HEK293 (cell line): ENCODE data around the gene PCSK2.

Experiments used
- CTCF ChIA-PET: fragments of 350-600 bp; formaldehyde crosslinking; extraction: SDS; loops from one replicate; lab custom pipeline; 2021; ENCODE audit warnings: antibody characterized with exemption; lab: Yijun Ruan, JAX
- POLR2A ChIA-PET: fragments of 300-600 bp; formaldehyde crosslinking; extraction: SDS; loops from one replicate; lab custom pipeline; 2020; ENCODE audit warnings: antibody characterized with exemption, inconsistent platforms; lab: Yijun Ruan, JAX
- H3K27ac ChIP-seq: fragments of 200-500 bp; sonication (Bioruptor generic); 2 replicates; pipeline ENCODE4 v1.5.1; 2014; ENCODE audit warnings: low read depth, low read length, control low read depth, inconsistent platforms; ENCODE audit errors: extremely low read depth
- H3K36me3 ChIP-seq, 2 experiments: fragments of 200-500 bp in 1 of 2; sonication (Bioruptor generic) in 1 of 2; 1 replicate in 1 of 2; 2 replicates in 1 of 2; pipeline ENCODE4 v1.5.1; 2014 to 2017; ENCODE audit warnings: inconsistent platforms in 2 of 2, low read length in 2 of 2; ENCODE audit not compliant: control insufficient read depth in 2 of 2, insufficient read depth in 1 of 2
- H3K4me1 ChIP-seq: fragments of 200-500 bp; sonication (Bioruptor generic); 2 replicates; pipeline ENCODE4 v1.5.1; 2014; ENCODE audit warnings: mild to moderate bottlenecking, low read length, inconsistent platforms; ENCODE audit not compliant: control insufficient read depth, insufficient read depth
- H3K4me3 ChIP-seq: 2 replicates; pipeline ENCODE4 v1.5.1; 2011; ENCODE audit warnings: low read depth, mild to moderate bottlenecking, control low read depth, low read length, moderate library complexity
- H3K9me3 ChIP-seq: fragments of 200-500 bp; sonication (Bioruptor generic); 2 replicates; pipeline ENCODE4 v1.5.1; 2014; ENCODE audit warnings: low read depth, low read length, inconsistent platforms; ENCODE audit not compliant: control insufficient read depth, insufficient read depth
- BCL11A ChIP-seq: fragments of 450-650 bp; formaldehyde crosslinking; IDR thresholded peaks from 2 replicates; pipeline ENCODE4 v1.5.1; 2016; ENCODE audit warnings: low read depth, missing biosample characterization, missing genetic modification characterization
- ELK4 ChIP-seq: IDR thresholded peaks from 2 replicates; pipeline ENCODE4 v1.6.1; 2011; ENCODE audit warnings: mild to moderate bottlenecking, low read depth, low read length, borderline replicate concordance
- FEZF1 ChIP-seq: fragments of 450-650 bp; formaldehyde crosslinking; IDR thresholded peaks from 2 replicates; pipeline ENCODE4 v1.5.1; 2016; ENCODE audit warnings: missing biosample characterization, missing genetic modification characterization
- GFI1B ChIP-seq: fragments of 450-650 bp; formaldehyde crosslinking; IDR thresholded peaks from 2 replicates; pipeline ENCODE4 v1.5.1; 2016; ENCODE audit warnings: missing biosample characterization, missing genetic modification characterization
- INSM2 ChIP-seq: fragments of 450-650 bp; formaldehyde crosslinking; IDR thresholded peaks from 2 replicates; pipeline ENCODE4 v1.5.1; 2016; ENCODE audit warnings: missing biosample characterization, missing genetic modification characterization
- SCRT2 ChIP-seq: fragments of 450-650 bp; formaldehyde crosslinking; IDR thresholded peaks from 2 replicates; pipeline ENCODE4 v1.5.1; 2016; ENCODE audit warnings: missing biosample characterization, missing genetic modification characterization
- SP2 ChIP-seq: fragments of 450-650 bp; formaldehyde crosslinking; IDR thresholded peaks from 2 replicates; pipeline ENCODE4 v1.5.1; 2016; ENCODE audit warnings: missing biosample characterization, missing genetic modification characterization
- TCF7L2 ChIP-seq: IDR thresholded peaks from 2 replicates; pipeline ENCODE4 v1.6.1; 2011; ENCODE audit warnings: low read depth, mild to moderate bottlenecking, inconsistent platforms, low read length, moderate library complexity, borderline replicate concordance
- ZNF112 ChIP-seq: fragments of 450-650 bp; formaldehyde crosslinking; IDR thresholded peaks from 2 replicates; pipeline ENCODE4 v1.5.0; 2017; ENCODE audit warnings: missing biosample characterization, missing genetic modification characterization
- ZNF155 ChIP-seq: fragments of 450-650 bp; formaldehyde crosslinking; IDR thresholded peaks from 2 replicates; pipeline ENCODE4 v1.5.1; 2016; ENCODE audit warnings: missing biosample characterization, missing genetic modification characterization
- ZNF169 ChIP-seq: fragments of 450-650 bp; formaldehyde crosslinking; IDR thresholded peaks from 2 replicates; pipeline ENCODE4 v1.5.1; 2016; ENCODE audit warnings: missing biosample characterization, missing genetic modification characterization
- ZNF202 ChIP-seq: fragments of 450-650 bp; formaldehyde crosslinking; IDR thresholded peaks from 2 replicates; pipeline ENCODE4 v1.5.1; 2016; ENCODE audit warnings: missing biosample characterization, missing genetic modification characterization, borderline replicate concordance
- ZNF23 ChIP-seq: fragments of 450-650 bp; formaldehyde crosslinking; IDR thresholded peaks from 2 replicates; pipeline ENCODE4 v1.5.1; 2016; ENCODE audit warnings: missing biosample characterization, missing genetic modification characterization, borderline replicate concordance
- ZNF274 ChIP-seq, 2 experiments: fragments of 200-500 bp in 1 of 2; fragments of 450-650 bp in 1 of 2; sonication (Bioruptor generic) in 1 of 2; formaldehyde crosslinking in 1 of 2; IDR thresholded peaks; 2 replicates each; pipeline versions ENCODE4 v1.5.1 to v1.6.1; 2014 to 2016; ENCODE audit warnings: borderline replicate concordance in 1 of 2, inconsistent platforms in 1 of 2, low read length in 1 of 2, missing biosample characterization in 1 of 2, missing genetic modification characterization in 1 of 2
- ZNF354C ChIP-seq: fragments of 450-650 bp; formaldehyde crosslinking; IDR thresholded peaks from 2 replicates; pipeline ENCODE4 v1.5.1; 2016; ENCODE audit warnings: missing biosample characterization, missing genetic modification characterization, low read depth, borderline replicate concordance
- ZNF404 ChIP-seq: fragments of 450-650 bp; formaldehyde crosslinking; IDR thresholded peaks from 2 replicates; pipeline ENCODE4 v1.5.1; 2017; ENCODE audit warnings: missing biosample characterization, missing genetic modification characterization
- ZNF48 ChIP-seq: fragments of 450-650 bp; formaldehyde crosslinking; IDR thresholded peaks from 2 replicates; pipeline ENCODE4 v1.5.1; 2016; ENCODE audit warnings: missing biosample characterization, missing genetic modification characterization
- ZNF530 ChIP-seq: fragments of 450-650 bp; formaldehyde crosslinking; IDR thresholded peaks from 2 replicates; pipeline ENCODE4 v1.5.1; 2016; ENCODE audit warnings: low read depth, missing biosample characterization, missing genetic modification characterization
- ZNF571 ChIP-seq: fragments of 450-650 bp; formaldehyde crosslinking; IDR thresholded peaks from 2 replicates; pipeline ENCODE4 v1.5.0; 2017; ENCODE audit warnings: missing biosample characterization, missing genetic modification characterization
- ZNF580 ChIP-seq: fragments of 450-650 bp; formaldehyde crosslinking; IDR thresholded peaks from 2 replicates; pipeline ENCODE4 v1.5.1; 2016; ENCODE audit warnings: missing biosample characterization, missing genetic modification characterization
- ZNF660 ChIP-seq: fragments of 450-650 bp; IDR thresholded peaks from 2 replicates; pipeline ENCODE4 v1.5.1; 2018; ENCODE audit warnings: missing biosample characterization, mild to moderate bottlenecking, missing genetic modification characterization
- ZNF692 ChIP-seq: fragments of 450-650 bp; formaldehyde crosslinking; IDR thresholded peaks from 2 replicates; pipeline ENCODE4 v1.5.1; 2016; ENCODE audit warnings: missing biosample characterization, missing genetic modification characterization
- ZNF76 ChIP-seq: fragments of 450-650 bp; formaldehyde crosslinking; IDR thresholded peaks from 2 replicates; pipeline ENCODE4; 2016; ENCODE audit warnings: low read depth, missing biosample characterization, missing genetic modification characterization, borderline replicate concordance
- ZNF791 ChIP-seq: fragments of 450-650 bp; formaldehyde crosslinking; IDR thresholded peaks from 2 replicates; pipeline ENCODE4 v1.5.1; 2016; ENCODE audit warnings: missing biosample characterization, missing genetic modification characterization
- ZSCAN16 ChIP-seq: fragments of 450-650 bp; formaldehyde crosslinking; IDR thresholded peaks from 2 replicates; pipeline ENCODE4 v1.5.1; 2016; ENCODE audit warnings: missing biosample characterization, missing genetic modification characterization

PCSK2 gene

GRCh38 chr20:17470521-17470920 lies 243.7 kb downstream of the PCSK2 start (continued):
- TF ChIP-seq ZNF274 (IDR thresholded peaks at IDR 0.05; ENCODE audit: low read length), result no peak
- no peak for TF ChIP-seq ZNF274 (tag by site-specific recombination; IDR thresholded peaks at IDR 0.05; ENCODE audit: borderline replicate concordance)

- no peak for TF ChIP-seq ZNF791 (tag by site-specific recombination)
- TF ChIP-seq ZNF23 (tag by site-specific recombination), result no peak
- TF ChIP-seq ZSCAN16 (tag by site-specific recombination), result no peak
- no peak for TF ChIP-seq INSM2
- TF ChIP-seq BCL11A (tag by site-specific recombination), result no peak
- no peak for TF ChIP-seq ZNF202 (tag by site-specific recombination)
- Histone ChIP-seq H3K9me3 (no peaks in the 10 kb centered on the region), H3K4me3 (no peak overlapping the region), H3K4me1 (no peaks in the 10 kb centered on the region), H3K36me3 (no peaks in the 10 kb centered on the region), H3K27ac (no peak overlapping the region)
- ChIA-PET CTCF (no interaction called here), POLR2A (no interaction called here)
These were observed 244.1 kb downstream of the PCSK2 start for GRCh38 chr20:17470973-17471372.

GRCh38 chr20:17471606-17472187 lies 244.9 kb downstream of the PCSK2 start:
- Histone ChIP-seq H3K9me3 (no peaks in the 10 kb centered on the region), H3K4me3 (no peak overlapping the region), H3K4me1 (no peaks in the 10 kb centered on the region), H3K36me3 (no peaks in the 10 kb centered on the region), H3K27ac (no peak overlapping the region)
- POLR2A ChIA-PET, result no interaction called here
- CTCF ChIA-PET, result interaction anchor here (0.5 to 0.6 kb wide), 2 partner anchors 10 to 670 kb away, joined by 3 to 5 read pairs; no protein-coding TSS in a partner anchor
- TF ChIP-seq ZNF112 (tag by site-specific recombination), result no peak
- TF ChIP-seq ELK4, result no peak

- ChIA-PET CTCF (interaction anchor here (0.7 kb wide), 1 partner anchor 36 kb away, joined by 3 read pairs; no protein-coding TSS in a partner anchor), POLR2A (no interaction called here)
- no peak overlapping the region for H3K27ac ChIP-seq
- no peaks in the 10 kb centered on the region for H3K4me1 ChIP-seq
- H3K36me3 ChIP-seq, result no peaks in the 10 kb centered on the region
- no peak overlapping the region for H3K4me3 ChIP-seq
- TF ChIP-seq ZNF169, result no peak
- no peak for TF ChIP-seq TCF7L2
- no peak for TF ChIP-seq ZNF76 (tag by site-specific recombination)
- TF ChIP-seq ZNF660 (tag by site-specific recombination), result no peak
- TF ChIP-seq FEZF1, result no peak
- TF ChIP-seq ZNF530 (tag by site-specific recombination), result no peak
- TF ChIP-seq ZNF48 (tag by site-specific recombination), result no peak
- no peak for TF ChIP-seq ZNF404
- no peak for TF ChIP-seq SP2 (tag by site-specific recombination)
- no peak for TF ChIP-seq ZNF571 (tag by site-specific recombination)
- no peak for TF ChIP-seq ZNF692
- no peak for TF ChIP-seq GFI1B
- no peak for TF ChIP-seq ZNF274 (IDR thresholded peaks at IDR 0.05; ENCODE audit: low read length)
- TF ChIP-seq ZNF274 (tag by site-specific recombination; IDR thresholded peaks at IDR 0.05; ENCODE audit: borderline replicate concordance), result no peak
- TF ChIP-seq ZNF155 (tag by site-specific recombination), result no peak
- TF ChIP-seq ZNF354C (tag by site-specific recombination), result no peak
- no peak for TF ChIP-seq ZNF580 (tag by site-specific recombination)
- TF ChIP-seq SCRT2 (tag by site-specific recombination), result no peak
- H3K9me3 ChIP-seq, result no peaks in the 10 kb centered on the region
These were observed 246.8 kb downstream of the PCSK2 start for GRCh38 chr20:17473659-17474058.
